ENCODE measurements around the gene PIK3C2G.

DNA sequence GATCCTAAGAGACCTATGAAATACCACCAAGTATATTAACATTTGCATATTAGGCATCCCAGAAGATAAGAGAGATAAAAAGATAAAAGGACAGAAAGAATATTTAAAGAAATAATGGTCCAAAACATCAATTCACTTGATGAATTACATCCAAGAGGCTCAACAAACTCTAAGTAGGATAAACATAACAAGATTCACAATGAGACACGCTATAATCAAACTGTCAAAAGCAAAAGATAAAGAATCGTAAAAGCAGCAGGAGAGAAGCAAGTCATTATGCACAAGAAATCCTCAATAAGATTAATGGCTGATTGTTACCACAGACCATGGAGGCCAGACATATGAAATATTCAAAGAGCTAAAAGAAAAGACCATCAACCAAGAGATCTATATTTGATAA is 396.9 kb downstream of the PIK3C2G start:
- TF ChIP-seq, protein P1, sequence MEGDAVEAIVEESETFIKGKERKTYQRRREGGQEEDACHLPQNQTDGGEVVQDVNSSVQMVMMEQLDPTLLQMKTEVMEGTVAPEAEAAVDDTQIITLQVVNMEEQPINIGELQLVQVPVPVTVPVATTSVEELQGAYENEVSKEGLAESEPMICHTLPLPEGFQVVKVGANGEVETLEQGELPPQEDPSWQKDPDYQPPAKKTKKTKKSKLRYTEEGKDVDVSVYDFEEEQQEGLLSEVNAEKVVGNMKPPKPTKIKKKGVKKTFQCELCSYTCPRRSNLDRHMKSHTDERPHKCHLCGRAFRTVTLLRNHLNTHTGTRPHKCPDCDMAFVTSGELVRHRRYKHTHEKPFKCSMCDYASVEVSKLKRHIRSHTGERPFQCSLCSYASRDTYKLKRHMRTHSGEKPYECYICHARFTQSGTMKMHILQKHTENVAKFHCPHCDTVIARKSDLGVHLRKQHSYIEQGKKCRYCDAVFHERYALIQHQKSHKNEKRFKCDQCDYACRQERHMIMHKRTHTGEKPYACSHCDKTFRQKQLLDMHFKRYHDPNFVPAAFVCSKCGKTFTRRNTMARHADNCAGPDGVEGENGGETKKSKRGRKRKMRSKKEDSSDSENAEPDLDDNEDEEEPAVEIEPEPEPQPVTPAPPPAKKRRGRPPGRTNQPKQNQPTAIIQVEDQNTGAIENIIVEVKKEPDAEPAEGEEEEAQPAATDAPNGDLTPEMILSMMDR (conservative IDR thresholded peaks at IDR 0.05; ENCODE audit: low read length): no peak
- no peak for TF ChIP-seq EZH2phosphoT487 (IDR thresholded peaks at IDR 0.05; ENCODE audit: borderline replicate concordance)

Measured in Loucy (cell line).